ENCODE data around the gene COQ2. TPM values are rescaled to one million over a fixed set of nuclear protein-coding genes. Genes with fewer than 3 reads are reported as not detected.

COQ2 gene
- total and polyA plus RNA-seq, 2 donors (not counting 1 experiment from before 2014, with no cell fraction given): 16.7 to 26.4 TPM

DNA sequence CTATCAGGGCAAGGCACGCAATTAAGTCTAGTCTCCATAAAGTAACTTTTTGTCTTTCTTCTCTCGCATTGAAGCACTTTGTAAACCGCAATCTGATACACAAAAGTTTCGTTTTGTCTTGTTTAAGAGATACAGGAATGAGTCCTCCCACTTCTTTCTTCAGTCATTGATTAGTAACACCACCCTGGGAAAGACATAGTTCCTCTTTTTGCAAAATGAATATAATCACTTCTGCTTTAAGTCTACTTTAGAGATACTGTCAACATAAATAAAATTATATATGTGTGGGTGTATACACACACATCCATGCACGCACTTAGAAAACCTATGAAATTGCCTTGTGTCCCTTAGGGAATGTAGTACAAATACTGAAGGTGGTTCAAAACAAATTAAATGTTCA lies 11.7 kb downstream of the COQ2 start:
- Histone ChIP-seq H3K36me3 (ENCODE audit: control insufficient read depth, insufficient read depth, low read length) (no peaks in the 10 kb centered on the region), H3K4me1 (ENCODE audit: control insufficient read depth, extremely low read depth, insufficient read depth, low read length) (no peaks in the 10 kb centered on the region), H2AFZ (ENCODE audit: low read length) (no peak overlapping the region), H3K4me3 (replicated peaks in 1 of 4; ENCODE audit: control extremely low read depth in 1 of 4, insufficient read depth in 1 of 4, low read depth in 3 of 4, low read length in 4 of 4) (no peak overlapping the region), H3K27ac (ENCODE audit: insufficient read depth, low read length) (no peak overlapping the region), H3K79me2 (ENCODE audit: control insufficient read depth, insufficient read depth, low read length) (no peaks in the 10 kb centered on the region), H3K9ac (ENCODE audit: insufficient read depth, low read length) (no peak overlapping the region), H3K9me3 (ENCODE audit: control insufficient read depth, insufficient read depth, low read depth, low read length) (no peaks in the 10 kb centered on the region), H3K4me2 (ENCODE audit: extremely low read depth, insufficient read depth, low read length) (no peak overlapping the region), H4K20me1 (ENCODE audit: control insufficient read depth, extremely low read depth, insufficient read depth, low read length) (no peaks in the 10 kb centered on the region), H3K27me3 (ENCODE audit: control insufficient read depth, insufficient read depth, low read length) (no peaks in the 10 kb centered on the region)
- no peak for DNase-seq (ENCODE audit: low read depth in 2 of 2)
- TF ChIP-seq EZH2 (IDR thresholded peaks at IDR 0.05; ENCODE audit: low read length, missing control alignments): no peak
- TF ChIP-seq, protein P1, sequence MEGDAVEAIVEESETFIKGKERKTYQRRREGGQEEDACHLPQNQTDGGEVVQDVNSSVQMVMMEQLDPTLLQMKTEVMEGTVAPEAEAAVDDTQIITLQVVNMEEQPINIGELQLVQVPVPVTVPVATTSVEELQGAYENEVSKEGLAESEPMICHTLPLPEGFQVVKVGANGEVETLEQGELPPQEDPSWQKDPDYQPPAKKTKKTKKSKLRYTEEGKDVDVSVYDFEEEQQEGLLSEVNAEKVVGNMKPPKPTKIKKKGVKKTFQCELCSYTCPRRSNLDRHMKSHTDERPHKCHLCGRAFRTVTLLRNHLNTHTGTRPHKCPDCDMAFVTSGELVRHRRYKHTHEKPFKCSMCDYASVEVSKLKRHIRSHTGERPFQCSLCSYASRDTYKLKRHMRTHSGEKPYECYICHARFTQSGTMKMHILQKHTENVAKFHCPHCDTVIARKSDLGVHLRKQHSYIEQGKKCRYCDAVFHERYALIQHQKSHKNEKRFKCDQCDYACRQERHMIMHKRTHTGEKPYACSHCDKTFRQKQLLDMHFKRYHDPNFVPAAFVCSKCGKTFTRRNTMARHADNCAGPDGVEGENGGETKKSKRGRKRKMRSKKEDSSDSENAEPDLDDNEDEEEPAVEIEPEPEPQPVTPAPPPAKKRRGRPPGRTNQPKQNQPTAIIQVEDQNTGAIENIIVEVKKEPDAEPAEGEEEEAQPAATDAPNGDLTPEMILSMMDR (conservative IDR thresholded peaks at IDR 0.05 in 1 of 2, IDR thresholded peaks at IDR 0.05 in 1 of 2; ENCODE audit: low read depth in 1 of 2, low read length in 2 of 2): no peak

DNA sequence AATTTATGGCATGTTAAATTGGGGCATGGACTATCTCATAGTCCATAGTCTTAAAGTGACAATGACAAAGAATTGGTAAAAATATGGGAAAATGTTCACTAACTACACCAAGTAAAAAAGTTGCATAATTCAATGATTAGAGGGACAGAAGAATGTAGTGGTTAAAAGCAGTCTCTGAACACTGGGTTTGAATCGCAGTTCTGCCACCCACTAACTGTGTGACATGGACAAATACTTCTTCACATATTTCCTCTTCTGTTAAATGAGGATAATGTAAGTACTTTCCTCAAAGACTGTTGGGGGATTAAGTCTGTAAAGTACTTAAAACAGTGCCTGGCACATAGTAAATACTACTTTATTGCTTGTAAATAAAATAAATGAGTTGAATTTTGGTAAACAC lies 15.3 kb downstream of the COQ2 start:
- DNase-seq (ENCODE audit: low read depth in 2 of 2): peak in 1 of 2 donors; percentile 47
- Histone ChIP-seq H3K4me1 (ENCODE audit: control insufficient read depth, extremely low read depth, insufficient read depth, low read length) (no peaks in the 10 kb centered on the region), H3K4me3 (replicated peaks in 1 of 4; ENCODE audit: control extremely low read depth in 1 of 4, insufficient read depth in 1 of 4, low read depth in 3 of 4, low read length in 4 of 4) (no peak overlapping the region), H3K27ac (ENCODE audit: insufficient read depth, low read length) (no peak overlapping the region), H3K27me3 (ENCODE audit: control insufficient read depth, insufficient read depth, low read length) (no peaks in the 10 kb centered on the region), H3K4me2 (ENCODE audit: extremely low read depth, insufficient read depth, low read length) (no peak overlapping the region), H3K79me2 (ENCODE audit: control insufficient read depth, insufficient read depth, low read length) (no peaks in the 10 kb centered on the region), H3K9ac (ENCODE audit: insufficient read depth, low read length) (no peak overlapping the region), H4K20me1 (ENCODE audit: control insufficient read depth, extremely low read depth, insufficient read depth, low read length) (no peaks in the 10 kb centered on the region), H3K36me3 (ENCODE audit: control insufficient read depth, insufficient read depth, low read length) (no peaks in the 10 kb centered on the region), H3K9me3 (ENCODE audit: control insufficient read depth, insufficient read depth, low read depth, low read length) (no peaks in the 10 kb centered on the region), H2AFZ (ENCODE audit: low read length) (no peak overlapping the region)
- TF ChIP-seq, protein P1 (conservative IDR thresholded peaks at IDR 0.05 in 1 of 2, IDR thresholded peaks at IDR 0.05 in 1 of 2; ENCODE audit: low read depth in 1 of 2, low read length in 2 of 2): no peak
- TF ChIP-seq EZH2 (IDR thresholded peaks at IDR 0.05; ENCODE audit: low read length, missing control alignments): no peak

DNA sequence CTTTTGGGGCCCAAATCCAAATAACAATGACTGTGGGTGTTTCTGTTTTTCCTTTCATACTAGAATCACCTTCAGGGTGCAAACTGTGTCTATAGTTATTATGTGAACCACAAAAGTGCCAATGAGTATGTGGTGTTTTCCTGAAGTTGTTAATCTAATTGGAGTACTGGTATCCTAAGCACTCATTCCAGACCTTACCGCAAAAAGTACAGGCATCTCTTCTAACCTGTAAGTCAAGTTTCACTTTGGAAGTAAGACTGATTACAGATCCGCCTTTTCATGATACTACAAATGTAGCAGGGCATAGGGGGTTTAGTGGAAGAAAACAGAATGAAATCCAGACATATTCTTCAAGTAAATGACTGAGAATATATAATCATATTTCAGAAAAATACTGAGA lies 16.1 kb downstream of the COQ2 start:
- no peaks in the 10 kb centered on the region for H3K36me3 ChIP-seq (ENCODE audit: control insufficient read depth, insufficient read depth, low read length)
- H2AFZ ChIP-seq (ENCODE audit: low read length): no peak overlapping the region
- no peaks in the 10 kb centered on the region for H3K79me2 ChIP-seq (ENCODE audit: control insufficient read depth, insufficient read depth, low read length)
- H3K9me3 ChIP-seq (ENCODE audit: control insufficient read depth, insufficient read depth, low read depth, low read length): no peaks in the 10 kb centered on the region
- no peaks in the 10 kb centered on the region for H3K4me1 ChIP-seq (ENCODE audit: control insufficient read depth, extremely low read depth, insufficient read depth, low read length)
- H3K4me2 ChIP-seq (ENCODE audit: extremely low read depth, insufficient read depth, low read length): no peak overlapping the region
- no peaks in the 10 kb centered on the region for H4K20me1 ChIP-seq (ENCODE audit: control insufficient read depth, extremely low read depth, insufficient read depth, low read length)
- no peak for DNase-seq (ENCODE audit: low read depth in 2 of 2)
- no peaks in the 10 kb centered on the region for H3K27me3 ChIP-seq (ENCODE audit: control insufficient read depth, insufficient read depth, low read length)
- H3K9ac ChIP-seq (ENCODE audit: insufficient read depth, low read length): no peak overlapping the region
- H3K27ac ChIP-seq (ENCODE audit: insufficient read depth, low read length): no peak overlapping the region
- TF ChIP-seq EZH2 (IDR thresholded peaks at IDR 0.05; ENCODE audit: low read length, missing control alignments): no peak
- TF ChIP-seq, protein P1 (conservative IDR thresholded peaks at IDR 0.05 in 1 of 2, IDR thresholded peaks at IDR 0.05 in 1 of 2; ENCODE audit: low read depth in 1 of 2, low read length in 2 of 2): no peak
- no peak overlapping the region for H3K4me3 ChIP-seq (replicated peaks in 1 of 4; ENCODE audit: control extremely low read depth in 1 of 4, insufficient read depth in 1 of 4, low read depth in 3 of 4, low read length in 4 of 4)
